Neural cell (in vitro differentiated cells): ENCODE measurements around the gene TGM1. TPM values are rescaled to one million over a fixed set of nuclear protein-coding genes. Genes with fewer than 3 reads are reported as not detected.

Experiments
- H2AFZ ChIP-seq: fragments of 200-600, 300-800 bp; sonication (generic), shearing (Covaris generic); 2 replicates; pipeline ENCODE4 v1.6.0; 2014; ENCODE audit warnings: low read depth, mild to moderate bottlenecking, antibody characterized with exemption, low read length, moderate library complexity
- H3F3A ChIP-seq: fragments of 200-600 bp; shearing (Covaris generic); 2 replicates; pipeline ENCODE4 v1.6.1; 2016; ENCODE audit warnings: mild to moderate bottlenecking, moderate library complexity, mixed read lengths, antibody characterized with exemption, low read length; ENCODE audit not compliant: insufficient read depth, poor library complexity, severe bottlenecking
- H3K27ac ChIP-seq: fragments of 200-600, 300-800 bp; sonication (generic), shearing (Covaris generic); 2 replicates; pipeline ENCODE4 v1.5.1; 2014; ENCODE audit warnings: mild to moderate bottlenecking, low read length, moderate library complexity
- H3K27me3 ChIP-seq: fragments of 300-800, 200-600 bp; sonication (generic), shearing (Covaris generic); 2 replicates; pipeline ENCODE4 v1.6.0; 2014; ENCODE audit warnings: mild to moderate bottlenecking, low read depth, low read length, moderate library complexity; ENCODE audit not compliant: insufficient read depth
- H3K36me3 ChIP-seq: fragments of 300-800, 200-600 bp; sonication (generic), shearing (Covaris generic); 2 replicates; pipeline ENCODE4 v1.5.1; 2014; ENCODE audit warnings: mild to moderate bottlenecking, antibody characterized with exemption, low read length, moderate library complexity; ENCODE audit not compliant: insufficient read depth
- H3K4me2 ChIP-seq: fragments of 300-800, 200-600 bp; sonication (generic), shearing (Covaris generic); 2 replicates; pipeline ENCODE4 v1.6.0; 2014; ENCODE audit warnings: mild to moderate bottlenecking, low read length
- H3K4me3 ChIP-seq: fragments of 300-800, 200-600 bp; sonication (generic), shearing (Covaris generic); 2 replicates; pipeline ENCODE4 v1.5.1; 2014; ENCODE audit warnings: mild to moderate bottlenecking, low read length, moderate library complexity
- H3K79me2 ChIP-seq: fragments of 200-600 bp; shearing (Covaris generic); replicated peaks from 2 replicates; pipeline ENCODE4 v1.6.0; 2014; ENCODE audit warnings: mild to moderate bottlenecking, low read length, moderate library complexity; ENCODE audit not compliant: insufficient read depth
- H3K9ac ChIP-seq: fragments of 300-800, 200-600 bp; sonication (generic), shearing (Covaris generic); 2 replicates; pipeline ENCODE4 v1.6.1; 2016; ENCODE audit warnings: mild to moderate bottlenecking, low read length, mixed read lengths
- H3K9me2 ChIP-seq: fragments of 200-600 bp; shearing (Covaris generic); 2 replicates; pipeline ENCODE4 v1.6.1; 2016; ENCODE audit warnings: mild to moderate bottlenecking, low read length, mixed read lengths; ENCODE audit not compliant: insufficient read depth
- H3K9me3 ChIP-seq: fragments of 200-600, 300-800 bp; sonication (generic), shearing (Covaris generic); 2 replicates; pipeline ENCODE4 v1.6.1; 2016; ENCODE audit warnings: mild to moderate bottlenecking, mixed run types, low read length, moderate library complexity, mixed read lengths
- H4K20me1 ChIP-seq: fragments of 200-600 bp; shearing (Covaris generic); 2 replicates; pipeline ENCODE4 v1.6.1; 2016; ENCODE audit warnings: mild to moderate bottlenecking, mixed run types; ENCODE audit not compliant: insufficient read depth
- EP300 ChIP-seq: fragments of 450-650 bp; conservative IDR thresholded peaks from 2 replicates; pipeline ENCODE4 v1.6.1; 2014; ENCODE audit warnings: antibody characterized with exemption, mild to moderate bottlenecking, moderate library complexity; ENCODE audit not compliant: poor library complexity, severe bottlenecking
- EZH2 ChIP-seq: fragments of 200-600, 300-800 bp; shearing (Covaris generic), sonication (generic); IDR thresholded peaks from 2 replicates; pipeline ENCODE4 v1.6.1; 2014; ENCODE audit warnings: antibody characterized with exemption, low read length, borderline replicate concordance, mild to moderate bottlenecking; ENCODE audit not compliant: insufficient read depth, poor library complexity, severe bottlenecking
- MXI1 ChIP-seq: fragments of 450-650 bp; conservative IDR thresholded peaks from 2 replicates; pipeline ENCODE4 v1.6.1; 2014; ENCODE audit warnings: antibody characterized with exemption, mild to moderate bottlenecking; ENCODE audit not compliant: poor library complexity, severe bottlenecking
- POLR2AphosphoS5 ChIP-seq: IDR thresholded peaks from 2 replicates; pipeline ENCODE4 v1.6.1; 2012
- RAD21 ChIP-seq: fragments of 450-650 bp; conservative IDR thresholded peaks from 2 replicates; pipeline ENCODE4 v1.6.1; 2014; ENCODE audit warnings: antibody characterized with exemption, mild to moderate bottlenecking, moderate library complexity
- SMC3 ChIP-seq: fragments of 450-650 bp; conservative IDR thresholded peaks from 2 replicates; pipeline ENCODE4 v1.6.1; 2014; ENCODE audit warnings: antibody characterized with exemption, mild to moderate bottlenecking, moderate library complexity; ENCODE audit not compliant: poor library complexity
- TAF1 ChIP-seq: IDR thresholded peaks from 2 replicates; pipeline ENCODE4 v1.6.1; 2012; ENCODE audit warnings: low read depth
- polyA plus RNA-seq: library from polyadenylated mRNA; depleted of rRNA; stranded (reverse); fragments of >200 nt; gene quantifications from 2 replicates; pipeline ENCODE4 v1.2.3, GENCODE V29; 2014
- TF ChIP-seq, protein P1 (sequence below): fragments of 450-650 bp; IDR thresholded peaks from 2 replicates; pipeline ENCODE4 v1.5.1; 2014; ENCODE audit warnings: antibody characterized with exemption, mild to moderate bottlenecking, moderate library complexity; ENCODE audit not compliant: poor library complexity, severe bottlenecking
- TF ChIP-seq, protein P2 (sequence below): IDR thresholded peaks from 2 replicates; pipeline ENCODE4 v1.6.1; 2012; ENCODE audit warnings: borderline replicate concordance

Gene TGM1
- polyA plus RNA-seq, 1 donor from 2014 or later, result 3.6 TPM

DNA sequence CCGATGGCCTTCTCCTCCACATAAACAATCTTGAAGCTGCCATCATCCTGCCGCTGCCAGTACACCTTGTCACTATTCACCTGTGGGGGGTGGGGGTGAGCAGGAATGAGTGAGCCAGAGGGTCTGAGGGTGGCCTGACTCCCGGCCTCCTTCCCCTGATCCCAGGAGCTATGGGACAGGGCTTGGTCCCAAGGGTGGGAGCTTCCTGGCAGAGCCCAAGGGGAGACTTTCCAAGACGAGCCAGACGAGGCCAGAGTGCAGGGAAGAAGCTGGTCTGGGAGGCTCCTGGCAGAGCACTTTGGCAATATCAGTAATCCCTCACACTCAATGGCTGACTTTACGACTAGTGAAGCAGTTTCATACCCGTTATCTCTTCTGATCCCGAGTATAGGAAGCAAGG is 7.5 kb downstream of the TGM1 start:
- Histone ChIP-seq H4K20me1 (no peaks in the 10 kb centered on the region), H3K4me2 (no peak overlapping the region), H3K9me2 (no peaks in the 10 kb centered on the region), H3F3A (no peaks in the 10 kb centered on the region), H3K9ac (no peak overlapping the region), H3K36me3 (no peaks in the 10 kb centered on the region), H3K9me3 (no peaks in the 10 kb centered on the region), H3K79me2 (no peaks in the 10 kb centered on the region), H2AFZ (no peak overlapping the region), H3K4me3 (no peak overlapping the region), H3K27ac (no peak overlapping the region), H3K27me3 (no peaks in the 10 kb centered on the region)
- TF ChIP-seq EZH2, result no peak
- no peak for TF ChIP-seq SMC3
- no peak for TF ChIP-seq POLR2AphosphoS5
- TF ChIP-seq TAF1, result no peak
- TF ChIP-seq MXI1, result no peak
- TF ChIP-seq, protein P1, sequence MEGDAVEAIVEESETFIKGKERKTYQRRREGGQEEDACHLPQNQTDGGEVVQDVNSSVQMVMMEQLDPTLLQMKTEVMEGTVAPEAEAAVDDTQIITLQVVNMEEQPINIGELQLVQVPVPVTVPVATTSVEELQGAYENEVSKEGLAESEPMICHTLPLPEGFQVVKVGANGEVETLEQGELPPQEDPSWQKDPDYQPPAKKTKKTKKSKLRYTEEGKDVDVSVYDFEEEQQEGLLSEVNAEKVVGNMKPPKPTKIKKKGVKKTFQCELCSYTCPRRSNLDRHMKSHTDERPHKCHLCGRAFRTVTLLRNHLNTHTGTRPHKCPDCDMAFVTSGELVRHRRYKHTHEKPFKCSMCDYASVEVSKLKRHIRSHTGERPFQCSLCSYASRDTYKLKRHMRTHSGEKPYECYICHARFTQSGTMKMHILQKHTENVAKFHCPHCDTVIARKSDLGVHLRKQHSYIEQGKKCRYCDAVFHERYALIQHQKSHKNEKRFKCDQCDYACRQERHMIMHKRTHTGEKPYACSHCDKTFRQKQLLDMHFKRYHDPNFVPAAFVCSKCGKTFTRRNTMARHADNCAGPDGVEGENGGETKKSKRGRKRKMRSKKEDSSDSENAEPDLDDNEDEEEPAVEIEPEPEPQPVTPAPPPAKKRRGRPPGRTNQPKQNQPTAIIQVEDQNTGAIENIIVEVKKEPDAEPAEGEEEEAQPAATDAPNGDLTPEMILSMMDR, result no peak
- TF ChIP-seq EP300, result no peak
- TF ChIP-seq, protein P2, sequence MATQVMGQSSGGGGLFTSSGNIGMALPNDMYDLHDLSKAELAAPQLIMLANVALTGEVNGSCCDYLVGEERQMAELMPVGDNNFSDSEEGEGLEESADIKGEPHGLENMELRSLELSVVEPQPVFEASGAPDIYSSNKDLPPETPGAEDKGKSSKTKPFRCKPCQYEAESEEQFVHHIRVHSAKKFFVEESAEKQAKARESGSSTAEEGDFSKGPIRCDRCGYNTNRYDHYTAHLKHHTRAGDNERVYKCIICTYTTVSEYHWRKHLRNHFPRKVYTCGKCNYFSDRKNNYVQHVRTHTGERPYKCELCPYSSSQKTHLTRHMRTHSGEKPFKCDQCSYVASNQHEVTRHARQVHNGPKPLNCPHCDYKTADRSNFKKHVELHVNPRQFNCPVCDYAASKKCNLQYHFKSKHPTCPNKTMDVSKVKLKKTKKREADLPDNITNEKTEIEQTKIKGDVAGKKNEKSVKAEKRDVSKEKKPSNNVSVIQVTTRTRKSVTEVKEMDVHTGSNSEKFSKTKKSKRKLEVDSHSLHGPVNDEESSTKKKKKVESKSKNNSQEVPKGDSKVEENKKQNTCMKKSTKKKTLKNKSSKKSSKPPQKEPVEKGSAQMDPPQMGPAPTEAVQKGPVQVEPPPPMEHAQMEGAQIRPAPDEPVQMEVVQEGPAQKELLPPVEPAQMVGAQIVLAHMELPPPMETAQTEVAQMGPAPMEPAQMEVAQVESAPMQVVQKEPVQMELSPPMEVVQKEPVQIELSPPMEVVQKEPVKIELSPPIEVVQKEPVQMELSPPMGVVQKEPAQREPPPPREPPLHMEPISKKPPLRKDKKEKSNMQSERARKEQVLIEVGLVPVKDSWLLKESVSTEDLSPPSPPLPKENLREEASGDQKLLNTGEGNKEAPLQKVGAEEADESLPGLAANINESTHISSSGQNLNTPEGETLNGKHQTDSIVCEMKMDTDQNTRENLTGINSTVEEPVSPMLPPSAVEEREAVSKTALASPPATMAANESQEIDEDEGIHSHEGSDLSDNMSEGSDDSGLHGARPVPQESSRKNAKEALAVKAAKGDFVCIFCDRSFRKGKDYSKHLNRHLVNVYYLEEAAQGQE, result no peak
- no peak for TF ChIP-seq RAD21

DNA sequence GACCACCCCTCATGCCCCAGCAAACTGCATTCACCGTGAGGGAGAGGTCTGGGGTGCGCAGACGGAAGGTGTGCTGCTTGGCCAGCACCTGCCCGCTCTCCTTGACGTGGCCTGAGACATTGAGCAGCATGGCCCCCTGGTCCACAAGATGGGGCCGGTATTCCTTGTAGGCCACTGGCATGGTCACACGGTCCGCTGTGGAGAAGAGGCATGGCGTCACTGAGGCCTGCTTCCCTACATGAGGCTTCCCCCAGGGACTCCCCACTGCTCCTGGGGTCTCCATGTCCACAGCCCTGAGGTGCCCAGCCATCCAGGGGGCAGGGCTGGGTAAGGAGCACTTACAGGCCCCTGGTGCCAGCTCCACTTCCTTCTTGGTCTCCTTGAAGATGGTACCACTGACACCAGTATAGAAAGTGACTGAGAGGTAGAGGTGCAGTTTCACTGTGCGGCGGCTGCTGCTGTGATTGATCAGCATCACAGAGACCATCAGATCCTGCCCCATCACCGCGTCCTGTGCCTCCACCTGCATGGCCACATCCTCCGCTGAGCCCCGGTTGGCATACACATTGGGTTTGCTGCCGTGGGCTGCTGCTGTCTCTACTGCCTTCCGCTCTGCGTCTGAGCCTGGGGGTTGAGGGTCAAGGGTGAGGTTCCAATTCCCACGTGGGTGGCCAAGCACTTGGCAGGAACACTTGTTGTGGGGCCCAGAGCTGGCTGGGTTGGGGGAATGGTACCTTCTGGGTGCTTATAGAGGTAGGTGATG is 8.2 kb downstream of the TGM1 start:
- Histone ChIP-seq H3F3A (no peaks in the 10 kb centered on the region), H2AFZ (no peak overlapping the region), H3K4me3 (no peak overlapping the region), H3K9me3 (no peaks in the 10 kb centered on the region), H3K4me2 (no peak overlapping the region), H3K9ac (no peak overlapping the region), H3K27me3 (no peaks in the 10 kb centered on the region), H3K9me2 (no peaks in the 10 kb centered on the region), H3K36me3 (no peaks in the 10 kb centered on the region), H4K20me1 (no peaks in the 10 kb centered on the region), H3K79me2 (no peaks in the 10 kb centered on the region), H3K27ac (no peak overlapping the region)
- TF ChIP-seq EP300 (no peak), POLR2AphosphoS5 (no peak), RAD21 (no peak), SMC3 (no peak), TAF1 (no peak), EZH2 (no peak), MXI1 (no peak)
- TF ChIP-seq, protein P2, result no peak
- TF ChIP-seq, protein P1, result no peak
